G401.6 (cell line): ENCODE data around the gene OR10V1.

Experiments used
- FAIRE-seq: peaks from 2 replicates; lab custom pipeline; 2012; peaks lifted over from hg19 to GRCh38; lab: Jason Lieb, UNC

Gene OR10V1

DNA sequence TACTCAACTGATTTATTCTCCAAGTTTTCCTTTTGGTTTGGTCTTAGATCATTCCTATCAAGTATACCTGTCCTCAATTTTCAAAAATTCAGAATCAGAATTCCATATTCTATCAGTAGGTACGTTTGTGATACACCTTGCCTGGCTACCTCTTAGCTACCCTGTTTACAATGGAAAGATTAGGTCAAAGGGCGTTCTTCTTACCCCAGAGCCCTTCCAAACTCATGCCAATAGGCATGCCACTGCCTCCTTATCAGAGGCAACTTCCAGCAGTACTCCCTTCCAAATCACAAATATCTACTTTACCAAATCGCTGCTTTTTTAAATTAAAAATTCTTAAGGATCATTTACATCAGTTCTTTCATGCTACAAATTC is 45.8 kb downstream of the OR10V1 start:
- FAIRE-seq, result no peak

DNA sequence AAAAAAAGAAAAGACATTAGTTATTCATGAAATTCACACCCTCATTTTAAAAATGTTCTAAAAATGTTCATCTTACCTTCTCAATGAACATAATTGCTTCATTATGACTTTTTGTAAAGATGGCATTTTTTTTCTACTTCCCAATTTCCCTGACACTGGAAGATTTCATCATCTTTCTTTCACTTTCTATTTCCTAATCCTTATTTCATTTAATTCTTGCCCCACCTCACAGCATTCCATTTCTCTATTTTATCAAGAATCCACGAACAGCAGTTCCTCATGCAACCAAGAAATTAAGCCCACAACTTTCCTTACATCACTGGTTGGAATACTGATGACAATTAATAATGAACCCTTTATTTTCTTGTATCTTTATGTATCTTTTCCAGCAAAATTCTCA is 46.7 kb downstream of the OR10V1 start:
- no peak for FAIRE-seq
